ENCODE data around the gene USP20. TPM values are rescaled to one million over a fixed set of nuclear protein-coding genes. Genes with fewer than 3 reads are reported as not detected.

Gene USP20
- total and polyA plus RNA-seq, 2 donors (not counting 3 experiments of a cell fraction or from before 2014, with no cell fraction given) = 13.4 to 25.9 TPM

GRCh38 chr9:129919277-129919676 lies 84.0 kb downstream of the USP20 start:
- Histone ChIP-seq H3K9ac (replicated peaks; ENCODE audit: extremely low read depth, insufficient read depth, low read length) (no peak overlapping the region), H3K79me2 (ENCODE audit: control insufficient read depth, insufficient read depth, low read length) (no peaks in the 10 kb centered on the region), H3K36me3 (ENCODE audit: control insufficient read depth in 2 of 2, extremely low read depth in 1 of 2, insufficient read depth in 2 of 2, low read length in 2 of 2) (no peaks in the 10 kb centered on the region), H2AFZ (ENCODE audit: low read depth, low read length) (no peak overlapping the region), H3K27me3 (ENCODE audit: control insufficient read depth in 2 of 2, insufficient read depth in 2 of 2, low read length in 2 of 2) (no peaks in the 10 kb centered on the region), H3K9me1 (replicated peaks; ENCODE audit: control insufficient read depth, extremely low read depth, insufficient read depth, low read length) (no peaks in the 10 kb centered on the region), H3K4me1 (ENCODE audit: control insufficient read depth, extremely low read depth, insufficient read depth, low read length) (no peaks in the 10 kb centered on the region), H3K4me2 (ENCODE audit: insufficient read depth, low read length) (no peak overlapping the region), H3K4me3 (replicated peaks in 1 of 3; ENCODE audit: insufficient read depth in 1 of 3, low read depth in 1 of 3, low read length in 3 of 3) (no peak overlapping the region), H3K27ac (ENCODE audit: insufficient read depth, low read depth, low read length) (no peak overlapping the region), H3K9me3 (replicated peaks; ENCODE audit: control insufficient read depth, insufficient read depth, low read length) (no peaks in the 10 kb centered on the region), H4K20me1 (replicated peaks; ENCODE audit: control insufficient read depth, extremely low read depth, insufficient read depth, low read length) (no peaks in the 10 kb centered on the region)
- no peak for TF ChIP-seq EZH2 (IDR thresholded peaks at IDR 0.05; ENCODE audit: borderline replicate concordance, low read depth, low read length, severe bottlenecking)
- no peak for TF ChIP-seq MYC (IDR thresholded peaks at IDR 0.05; ENCODE audit: low read depth, low read length)
- TF ChIP-seq POLR2A (IDR thresholded peaks at IDR 0.05; ENCODE audit: low read depth, low read length) = no peak
- no peak for TF ChIP-seq CTCF (IDR thresholded peaks at IDR 0.05; ENCODE audit: extremely low read depth in 1 of 2, insufficient read depth in 1 of 2, low read depth in 1 of 2, low read length in 2 of 2)
- TF ChIP-seq FOS (IDR thresholded peaks at IDR 0.05; ENCODE audit: borderline replicate concordance, insufficient read depth, low read length) = no peak
- no peak for TF ChIP-seq GATA2 (IDR thresholded peaks at IDR 0.05; ENCODE audit: insufficient read depth, insufficient read length, low read depth, low read length)
- no peak for TF ChIP-seq JUN (IDR thresholded peaks at IDR 0.05; ENCODE audit: borderline replicate concordance, insufficient read depth, insufficient read length, low read depth)
- TF ChIP-seq MAX (IDR thresholded peaks at IDR 0.05; ENCODE audit: insufficient read depth, insufficient read length) = no peak
- TF ChIP-seq POLR2AphosphoS5 (IDR thresholded peaks at IDR 0.05; ENCODE audit: insufficient read depth, low read depth, low read length) = no peak
- BruUV-seq (replicated peaks) = no TSS peak
- intact Hi-C loops (cut with micrococcal nuclease) (no loop called here), dilution Hi-C loops (cut with MboI; ENCODE audit: extremely low pct_ligation_motif_present, low sequenced_read_pairs) (no loop called here)
- FAIRE-seq (no peak), DNase-seq (ENCODE audit: low read depth, low spot score) (no peak)
- ChIA-PET POLR2A (no interaction called here), CTCF (no interaction called here)
